Kidney glomerular epithelial cell (primary cell): ENCODE data around the gene LGALS4.
"Not testable (repeated sequence)": the region's sequence is repeated elsewhere in the genome, so short reads cannot be mapped to it uniquely, and the experiment has no call there.

ENCODE experiments used
- DNase-seq: peaks from one replicate; lab custom pipeline; 2025; lab: John Stamatoyannopoulos, UW

Gene LGALS4

DNA sequence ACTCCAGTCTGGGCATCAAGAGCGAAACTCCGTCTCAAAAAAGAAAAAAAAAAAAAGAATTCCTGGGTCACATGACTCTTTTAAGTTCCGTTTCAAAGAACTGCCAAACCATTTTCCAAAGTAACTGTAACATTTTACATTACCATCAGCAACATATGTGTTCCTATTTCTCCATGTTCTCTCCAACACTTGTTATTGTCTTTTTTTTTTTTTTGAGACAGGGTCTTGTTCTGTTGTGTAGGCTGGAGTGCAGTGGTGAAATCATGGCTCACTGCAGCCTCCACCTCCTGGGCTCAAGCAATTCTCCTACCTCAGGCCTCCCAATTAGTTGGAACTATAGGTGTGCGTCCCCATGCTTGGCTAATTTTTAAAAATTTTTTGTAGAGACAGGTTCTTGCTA is 17.2 kb downstream of the LGALS4 start:
- DNase-seq = no peak

DNA sequence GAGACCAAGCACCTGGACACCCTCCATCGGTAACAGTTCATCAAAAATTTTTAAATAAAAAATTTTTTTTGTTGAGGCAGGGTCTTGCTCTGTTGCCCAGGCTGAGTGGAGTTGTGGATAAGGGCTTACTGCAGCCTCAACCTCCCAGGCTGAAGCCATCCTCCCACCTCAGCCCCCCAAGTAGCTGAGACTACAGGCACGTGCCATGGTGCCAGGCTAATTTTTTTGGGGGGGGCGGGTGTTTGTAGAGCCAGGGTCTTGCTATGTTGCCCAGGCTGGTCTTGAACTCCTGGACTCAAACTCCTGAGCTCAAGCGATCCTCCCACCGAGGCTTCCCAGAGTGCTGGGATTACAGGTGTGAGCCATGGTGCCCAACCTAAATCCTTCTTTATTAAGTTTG is 19.1 kb downstream of the LGALS4 start:
- DNase-seq = no peak

- DNase-seq = no peak
Measured at GRCh38 chr19:38793177-38793576, 19.6 kb downstream of the LGALS4 start.

GRCh38 chr19:38792250-38793111 is 20.3 kb downstream of the LGALS4 start:
- no peak for DNase-seq

DNA sequence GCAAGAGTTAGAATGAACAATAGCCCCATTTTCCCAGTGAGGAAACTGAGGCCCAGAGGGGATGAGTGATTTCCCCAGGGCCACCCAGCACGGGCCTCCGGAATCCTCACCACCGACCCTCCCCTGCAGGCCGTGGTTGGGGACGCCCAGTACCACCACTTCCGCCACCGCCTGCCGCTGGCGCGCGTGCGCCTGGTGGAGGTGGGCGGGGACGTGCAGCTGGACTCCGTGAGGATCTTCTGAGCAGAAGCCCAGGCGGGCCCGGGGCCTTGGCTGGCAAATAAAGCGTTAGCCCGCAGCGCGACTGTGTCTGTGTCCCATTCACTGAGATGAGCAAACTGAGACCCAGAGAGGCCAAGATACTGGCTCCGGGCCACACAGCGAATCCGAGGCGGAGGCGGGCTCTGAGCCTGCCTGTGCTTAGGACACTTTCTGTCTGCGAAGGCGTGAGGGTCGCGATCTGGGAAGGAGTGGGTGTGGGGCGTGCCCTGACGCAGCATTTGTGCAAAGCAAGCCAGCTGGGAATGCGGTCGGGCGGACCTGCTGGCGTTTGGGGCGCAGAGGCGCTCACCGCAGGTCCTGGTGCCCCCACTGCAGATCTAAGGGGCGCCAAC is 21.2 kb downstream of the LGALS4 start:
- not testable (repeated sequence) for DNase-seq

DNA sequence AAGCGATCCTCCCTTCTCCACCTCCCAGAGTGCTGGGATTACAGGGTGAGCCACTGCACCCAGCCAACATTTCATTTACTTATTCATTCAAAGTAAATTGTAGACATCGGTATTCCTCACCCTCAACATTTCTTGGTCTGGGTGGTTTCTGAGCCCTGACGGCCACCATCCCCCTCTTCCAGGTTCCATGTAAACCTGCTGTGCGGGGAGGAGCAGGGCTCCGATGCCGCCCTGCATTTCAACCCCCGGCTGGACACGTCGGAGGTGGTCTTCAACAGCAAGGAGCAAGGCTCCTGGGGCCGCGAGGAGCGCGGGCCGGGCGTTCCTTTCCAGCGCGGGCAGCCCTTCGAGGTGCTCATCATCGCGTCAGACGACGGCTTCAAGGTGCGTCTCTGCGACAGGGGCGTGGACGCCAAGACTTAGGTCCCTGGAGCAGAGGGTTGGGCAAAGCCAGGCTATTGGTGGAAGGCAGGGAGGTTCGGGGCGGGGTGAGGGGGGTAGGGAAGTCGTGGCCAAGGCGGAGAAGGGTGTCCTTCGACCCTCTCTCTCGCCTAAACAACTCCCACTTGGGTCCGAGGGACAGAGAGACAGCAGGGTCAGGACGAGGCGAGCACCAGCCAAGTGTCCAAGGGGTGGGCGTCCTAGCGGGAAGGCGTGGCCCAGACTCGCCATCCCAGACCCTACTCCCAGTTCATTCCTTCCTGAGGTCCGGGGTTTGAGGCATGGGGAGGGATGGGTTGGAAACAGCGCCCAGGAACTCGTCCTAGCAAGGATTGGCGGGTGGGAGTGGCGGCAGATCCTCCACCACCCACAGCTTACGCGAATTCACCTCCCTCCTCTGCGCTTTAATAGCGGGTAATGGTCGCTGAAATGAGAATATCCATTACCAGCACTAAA is 22.0 kb downstream of the LGALS4 start:
- not testable (repeated sequence) for DNase-seq

DNA sequence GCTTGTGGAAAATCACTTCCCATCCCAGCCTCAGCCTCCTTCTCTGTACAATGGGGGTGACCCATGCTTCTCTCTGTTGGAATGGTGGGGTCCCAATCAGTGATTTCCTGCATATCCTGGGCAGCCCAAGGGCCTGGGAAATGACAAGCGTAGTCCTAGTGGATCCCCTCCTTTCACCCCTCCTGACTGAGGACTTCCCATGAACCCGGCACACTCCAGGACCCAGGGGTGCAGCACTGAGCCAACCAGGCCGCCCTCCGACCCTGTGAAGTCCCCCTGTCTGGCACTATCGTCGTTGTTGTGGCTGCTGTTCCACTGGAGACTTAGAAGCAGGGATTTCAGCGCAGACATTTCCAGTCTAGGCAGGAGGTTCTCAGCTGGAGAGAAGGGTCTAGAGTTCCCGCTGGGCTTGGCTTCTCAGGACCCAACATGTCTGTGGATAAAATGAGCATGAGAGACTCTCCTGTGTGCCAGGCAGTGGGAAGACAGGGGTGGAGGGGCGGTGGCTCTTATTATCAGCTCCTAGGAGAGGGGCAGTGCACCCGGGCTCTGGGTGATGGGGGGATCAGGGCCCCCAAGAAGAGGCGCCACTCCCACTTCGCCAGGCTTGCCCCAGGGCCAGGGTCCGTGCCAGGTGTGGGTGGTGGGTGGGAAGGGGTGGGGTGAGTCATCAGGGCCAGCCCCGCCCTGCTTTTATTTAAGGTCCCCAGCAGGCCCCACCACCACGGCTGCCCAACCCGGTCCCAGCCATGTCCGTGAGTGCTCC is 24.1 kb downstream of the LGALS4 start, which contains the start of gene LGALS7B:
LGALS7B (plus strand) TSS at position 723 of the 766 bp plus-strand sequence; CDS start at position 750, 27 bp downstream.
- no peak for DNase-seq

GRCh38 chr19:38786572-38787265 is 26.0 kb downstream of the LGALS4 start:
- DNase-seq = no peak

DNA sequence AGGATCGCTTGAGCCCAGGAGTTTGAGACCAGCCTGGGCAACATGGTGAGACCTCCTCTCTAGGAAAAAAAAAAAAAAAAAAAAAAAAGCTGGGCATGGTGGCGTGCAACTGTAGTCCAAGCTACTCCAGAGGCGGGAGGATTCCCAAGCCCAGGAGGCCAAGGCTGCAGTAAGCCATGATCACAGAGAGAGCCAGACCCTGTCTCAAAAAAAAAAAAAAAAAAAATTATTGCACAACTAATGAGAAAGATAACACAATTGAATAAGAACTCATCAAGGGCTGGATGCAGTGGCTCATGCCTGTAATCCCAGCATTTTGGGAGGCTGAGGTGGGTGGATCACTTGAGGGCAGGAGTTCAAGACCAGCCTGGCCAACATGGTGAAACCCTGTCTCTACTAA is 26.7 kb downstream of the LGALS4 start:
- not testable (repeated sequence) for DNase-seq

GRCh38 chr19:38785187-38785699 is 27.5 kb downstream of the LGALS4 start:
- no peak for DNase-seq

GRCh38 chr19:38784224-38784623 is 28.5 kb downstream of the LGALS4 start:
- no peak for DNase-seq

DNA sequence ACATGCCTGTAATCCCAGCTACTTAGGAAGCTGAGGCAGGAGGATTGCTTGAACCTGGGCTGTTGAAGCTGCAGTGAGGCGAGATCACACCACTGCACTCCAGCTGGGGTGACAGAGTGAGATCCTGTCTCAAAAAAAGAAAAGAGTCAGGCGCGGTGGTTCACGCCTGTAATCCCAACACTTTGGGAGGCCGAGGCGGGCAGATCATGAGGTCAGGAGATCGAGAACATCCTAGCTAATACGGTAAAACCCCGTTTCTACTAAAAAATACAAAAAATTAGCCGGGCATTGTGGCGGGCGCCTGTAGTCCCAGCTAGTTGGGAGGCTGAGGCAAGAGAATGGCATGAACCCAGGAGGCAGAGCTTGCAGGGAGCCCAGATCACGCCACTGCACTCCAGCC is 30.5 kb downstream of the LGALS4 start:
- not testable (repeated sequence) for DNase-seq

DNA sequence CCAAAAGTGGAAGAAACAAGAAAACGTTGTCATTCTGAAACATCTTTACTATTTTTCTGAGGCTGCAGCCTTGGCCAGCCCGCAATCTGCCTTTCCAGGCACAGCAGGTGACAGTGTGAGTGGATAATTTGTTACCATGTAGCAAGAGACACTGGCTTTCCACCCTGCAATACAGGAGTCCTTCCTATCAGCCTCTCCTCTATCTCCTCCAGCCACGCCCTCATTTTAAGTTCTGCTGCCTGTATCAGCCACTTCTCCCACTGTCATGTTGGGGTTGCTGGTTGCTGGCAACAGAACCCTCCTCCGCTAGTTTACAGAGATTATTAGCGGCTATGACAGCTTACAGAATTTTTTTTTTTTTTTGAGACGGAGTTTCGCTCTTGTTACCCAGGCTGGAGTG is 31.7 kb downstream of the LGALS4 start:
- DNase-seq = no peak

GRCh38 chr19:38780443-38780842 is 32.3 kb downstream of the LGALS4 start:
- no peak for DNase-seq

- DNase-seq = no peak
Measured at GRCh38 chr19:38778733-38779132, 34.0 kb downstream of the LGALS4 start.

- no peak for DNase-seq
Measured at GRCh38 chr19:38774181-38774950, 38.4 kb downstream of the LGALS4 start.

DNA sequence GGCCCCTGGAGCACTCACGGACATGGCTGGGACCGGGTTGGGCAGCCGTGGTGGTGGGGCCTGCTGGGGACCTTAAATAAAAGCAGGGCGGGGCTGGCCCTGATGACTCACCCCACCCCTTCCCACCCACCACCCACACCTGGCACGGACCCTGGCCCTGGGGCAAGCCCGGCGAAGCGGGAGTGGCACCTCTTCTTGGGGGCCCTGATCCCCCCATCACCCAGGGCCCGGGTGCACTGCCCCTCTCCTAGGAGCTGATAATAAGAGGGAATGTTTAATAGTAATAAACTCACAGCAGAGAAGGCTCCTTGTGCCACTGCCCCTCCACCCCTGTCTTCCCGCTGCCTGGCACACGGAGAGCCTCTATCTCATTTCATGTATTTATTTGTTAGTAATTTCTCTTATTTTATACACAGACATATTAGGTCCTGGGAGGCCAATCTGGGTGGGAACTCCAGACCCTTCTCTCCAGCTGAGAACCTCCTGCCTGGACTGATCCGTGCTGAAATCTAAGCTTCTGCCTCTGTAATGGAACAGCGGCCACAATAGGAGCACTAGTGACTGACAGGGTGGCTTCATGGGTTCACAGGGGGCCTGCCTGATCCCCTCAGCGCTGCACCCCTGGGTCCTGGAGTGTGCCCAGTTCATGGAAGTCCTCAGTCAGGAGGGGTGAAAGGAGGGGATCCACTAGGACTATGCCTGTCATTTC is 39.1 kb downstream of the LGALS4 start, which contains the start of gene LGALS7:
LGALS7 (minus strand) TSS at position 49 of the 709 bp plus-strand sequence; CDS start at position 24, 25 bp downstream.
- DNase-seq = no peak

- not testable (repeated sequence) for DNase-seq
Measured at GRCh38 chr19:38771569-38771968, 41.2 kb downstream of the LGALS4 start.

DNA sequence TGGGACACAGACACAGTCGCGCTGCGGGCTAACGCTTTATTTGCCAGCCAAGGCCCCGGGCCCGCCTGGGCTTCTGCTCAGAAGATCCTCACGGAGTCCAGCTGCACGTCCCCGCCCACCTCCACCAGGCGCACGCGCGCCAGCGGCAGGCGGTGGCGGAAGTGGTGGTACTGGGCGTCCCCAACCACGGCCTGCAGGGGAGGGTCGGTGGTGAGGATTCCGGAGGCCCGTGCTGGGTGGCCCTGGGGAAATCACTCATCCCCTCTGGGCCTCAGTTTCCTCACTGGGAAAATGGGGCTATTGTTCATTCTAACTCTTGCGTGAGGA is 41.8 kb downstream of the LGALS4 start:
- DNase-seq = not testable (repeated sequence)
